ENCODE data around the gene STK38L.
A peak's percentile ranks its signal among the peaks of the same experiment; 100 is the strongest.

The STK38L gene

DNA sequence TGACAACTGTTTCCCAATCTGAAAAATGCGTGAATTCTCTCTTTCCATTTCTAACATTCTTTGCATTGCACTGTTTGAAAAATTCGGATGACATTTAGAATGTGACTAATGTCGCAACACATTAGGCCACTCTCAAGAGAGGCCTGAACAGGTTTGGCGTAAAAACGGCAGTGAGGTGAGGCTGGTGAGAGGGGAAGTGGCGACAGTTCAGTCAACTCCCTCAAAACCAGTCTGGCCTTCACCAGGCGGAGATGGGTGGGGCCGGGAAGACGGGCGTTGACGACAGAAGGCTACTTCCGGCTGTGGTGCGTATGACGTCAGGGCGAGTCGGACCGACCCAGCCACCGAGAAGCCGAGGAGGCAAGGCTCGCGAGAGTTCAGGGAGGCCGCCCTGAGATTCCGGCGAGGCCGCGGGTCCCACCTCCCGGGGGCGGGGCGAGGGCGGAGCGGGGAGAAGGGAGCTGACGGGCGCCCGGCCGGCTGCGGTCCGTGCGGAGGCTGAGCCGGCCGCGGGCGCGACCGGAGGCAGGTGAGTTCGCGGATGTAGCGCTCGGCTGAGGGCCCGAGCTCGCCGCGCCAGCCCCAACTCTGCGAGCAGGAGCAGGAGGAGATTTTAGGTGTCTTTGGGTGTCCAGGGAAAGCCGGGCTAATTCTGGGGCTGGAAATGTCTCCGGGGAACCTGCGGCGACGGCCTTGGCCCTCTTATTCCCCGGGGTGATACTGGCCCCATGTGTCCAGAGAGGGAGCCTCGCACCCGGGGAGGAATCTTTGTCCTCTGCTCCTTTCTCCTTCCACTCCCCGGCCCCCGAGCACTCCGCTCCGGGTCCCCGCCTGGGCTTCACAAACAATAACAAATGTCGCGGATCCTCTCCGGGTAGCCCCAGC, at the start of gene STK38L:
STK38L (plus strand) TSS at position 483 of the 885 bp plus-strand sequence. CDS start 53,435 bp downstream, outside the sequence.
- DNase-seq (ENCODE audit: low read depth in 2 of 2) = peak; percentile 89 to 95

DNA sequence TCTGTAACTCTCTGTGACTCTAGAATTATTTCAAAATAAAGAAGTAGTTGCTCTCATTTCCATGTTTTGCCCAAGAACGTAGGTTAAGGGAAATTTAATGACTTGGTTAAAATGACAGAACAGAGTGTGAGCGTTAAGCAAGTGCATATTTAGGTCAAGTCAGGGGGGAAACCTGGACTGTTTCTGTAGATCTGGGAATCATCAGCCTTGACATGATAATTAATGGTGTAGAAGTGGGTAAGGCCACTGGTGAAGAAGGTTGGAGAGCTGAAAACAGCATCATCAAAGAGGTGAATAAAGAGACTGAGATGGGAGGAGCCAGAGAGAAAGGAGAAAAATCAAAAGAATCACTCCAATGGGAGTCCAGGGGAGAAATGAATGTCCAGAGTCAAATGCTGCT, 49.4 kb upstream of the STK38L start:
- DNase-seq (ENCODE audit: low read depth in 2 of 2) = no peak

DNA sequence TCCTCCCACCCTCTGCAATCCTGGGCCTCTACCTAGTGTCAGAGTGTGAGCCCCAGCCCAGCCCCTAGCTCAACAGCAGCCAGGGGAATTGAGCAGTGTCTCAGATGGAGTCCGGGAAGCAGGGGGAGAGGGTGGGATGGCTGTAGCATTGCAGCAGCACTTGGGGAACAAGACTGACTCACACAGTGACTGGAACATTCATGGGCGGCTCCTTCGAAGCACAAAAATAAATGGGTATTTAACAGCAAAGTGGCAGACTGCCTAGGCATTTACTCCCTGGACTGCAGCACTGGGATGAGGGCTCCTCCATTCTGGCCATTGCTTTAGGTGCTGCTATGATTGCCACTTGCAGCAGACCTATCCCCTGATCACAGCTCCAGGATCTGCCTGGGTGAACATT, 46.0 kb upstream of the STK38L start:
- no peak for DNase-seq (ENCODE audit: low read depth in 2 of 2)

DNA sequence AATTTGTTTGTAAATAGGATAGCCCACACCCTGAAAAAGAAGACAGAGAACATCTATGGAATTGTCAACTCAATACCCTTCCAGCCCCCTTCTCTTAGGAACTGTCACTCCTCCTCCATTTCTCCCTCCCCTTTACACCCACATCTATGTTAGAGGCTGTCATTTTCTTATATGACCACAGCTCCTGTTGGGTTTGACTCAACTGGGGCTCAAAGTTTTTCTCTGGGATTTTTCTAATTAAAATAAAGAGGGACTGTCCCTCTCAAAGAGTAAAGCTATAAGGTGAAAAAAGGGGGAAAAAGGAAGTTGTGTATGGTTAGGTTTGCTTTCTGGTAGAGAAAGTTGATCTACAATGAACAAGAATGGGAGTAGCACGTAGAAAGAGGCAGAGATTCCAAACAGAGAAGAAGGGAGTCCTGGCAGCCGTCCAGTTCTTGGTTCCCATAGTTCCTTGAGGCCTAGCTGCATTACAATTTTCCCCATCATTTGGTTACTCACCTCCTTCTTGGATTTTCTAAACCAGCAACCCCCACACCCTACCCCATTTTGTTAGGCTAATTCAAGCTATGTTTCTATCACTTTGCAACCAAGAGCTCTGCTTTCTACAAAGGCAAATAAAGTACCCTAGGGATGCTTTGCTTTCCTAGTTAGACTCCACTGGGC, 44.3 kb upstream of the STK38L start:
- no peak for DNase-seq (ENCODE audit: low read depth in 2 of 2)

DNA sequence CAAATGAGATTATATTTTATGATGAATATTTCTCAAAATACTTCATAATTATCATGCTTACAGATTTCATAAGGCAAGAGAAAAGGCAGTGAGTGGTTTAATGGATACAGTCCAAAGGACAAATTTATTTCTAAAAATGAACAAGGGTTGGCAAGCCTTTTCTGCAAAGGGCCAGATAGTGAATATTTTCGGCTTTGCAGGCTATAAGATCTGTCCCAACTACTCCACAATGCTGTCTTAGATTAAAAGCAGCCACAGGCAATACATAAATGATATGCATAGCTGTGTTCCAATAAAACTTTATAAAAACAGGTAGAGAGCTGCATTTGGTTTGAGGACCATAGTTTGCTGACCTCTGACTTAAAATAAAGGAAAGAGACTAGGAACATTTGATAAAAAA, 42.9 kb upstream of the STK38L start:
- no peak for DNase-seq (ENCODE audit: low read depth in 2 of 2)

DNA sequence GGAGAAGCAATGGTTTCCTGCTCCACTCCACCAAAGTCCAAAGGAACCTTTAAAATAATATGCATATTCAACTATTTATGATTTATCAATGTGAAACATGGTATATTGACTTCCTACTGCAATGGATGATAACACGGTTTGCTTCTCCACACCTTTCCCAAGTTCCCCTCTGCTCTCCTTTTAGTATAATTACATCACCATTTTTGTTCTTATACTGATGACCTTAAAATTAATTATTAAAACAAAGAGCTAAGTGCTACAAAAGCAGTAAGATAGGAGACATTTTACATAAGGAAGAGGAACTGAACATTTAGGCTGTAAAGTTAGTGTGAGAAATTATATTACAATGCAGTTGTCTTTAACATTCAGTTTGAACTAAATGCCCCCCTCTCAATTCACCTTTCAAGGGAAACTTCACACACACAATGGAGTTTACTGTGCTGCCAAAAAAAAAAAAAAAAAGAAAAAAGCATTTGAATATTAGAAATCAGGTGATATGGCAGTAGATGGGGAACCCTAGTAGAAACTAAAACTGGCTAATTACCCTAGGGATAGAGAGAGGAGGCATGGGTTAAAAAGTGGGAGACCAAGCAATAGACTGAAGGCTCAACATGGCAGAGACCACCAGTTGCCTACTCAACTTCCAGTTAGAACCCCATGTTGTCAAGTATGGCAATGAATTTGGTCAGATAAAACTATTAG, 37.1 kb upstream of the STK38L start:
- no peak for DNase-seq (ENCODE audit: low read depth in 2 of 2)

DNA sequence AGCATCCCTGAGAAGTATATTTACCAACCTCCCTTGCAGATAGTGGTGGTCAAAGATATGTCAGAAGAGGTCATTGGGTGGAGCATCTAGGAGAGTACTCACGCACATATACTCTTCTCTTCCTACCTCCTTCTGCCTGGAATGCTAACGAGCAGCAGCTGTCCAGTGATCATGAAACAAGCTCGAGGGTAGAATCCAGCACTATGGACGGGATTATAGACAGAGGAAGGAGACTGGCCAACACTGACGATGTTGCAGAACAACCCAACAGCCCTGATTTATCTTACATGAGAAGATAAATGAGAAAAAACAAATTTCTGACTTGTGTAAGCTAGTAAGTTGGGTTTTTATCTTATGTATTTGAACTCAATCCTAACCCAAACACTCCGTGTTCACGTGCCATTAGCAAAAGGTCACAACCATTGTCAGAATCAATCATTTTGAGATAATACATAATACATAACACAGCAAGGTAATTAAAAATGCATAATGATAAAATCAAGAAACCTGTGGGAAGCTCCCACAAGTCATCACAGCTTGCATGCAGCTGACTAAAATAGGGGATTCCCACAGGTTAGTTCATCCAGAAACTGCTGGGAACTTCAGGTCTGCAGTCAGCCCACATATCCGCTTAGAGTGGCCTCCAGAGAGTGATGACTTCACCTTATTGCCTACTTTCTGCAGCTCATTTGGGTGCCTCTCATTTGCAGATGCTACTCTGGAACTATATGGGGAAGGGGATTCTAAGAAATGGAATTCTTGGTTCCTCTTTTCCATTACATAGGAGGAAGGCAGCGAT, 36.3 kb upstream of the STK38L start:
- DNase-seq (ENCODE audit: low read depth in 2 of 2) = no peak

DNA sequence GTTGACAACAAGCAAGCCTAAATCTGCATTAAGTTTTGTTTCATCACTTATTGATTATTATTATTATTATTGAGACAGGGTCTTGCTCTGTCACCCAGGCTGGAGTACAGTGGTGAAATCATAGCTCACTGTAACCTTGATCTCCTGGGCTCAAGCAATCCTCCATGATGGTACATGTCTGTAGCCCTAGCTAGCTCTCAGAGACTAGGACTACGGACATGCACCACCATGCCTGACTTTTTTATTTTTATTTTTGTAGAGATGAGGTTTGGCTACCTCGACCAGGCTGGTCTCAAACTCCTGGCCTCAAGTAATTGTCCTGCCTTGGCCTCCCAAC, 35.7 kb upstream of the STK38L start:
- no peak for DNase-seq (ENCODE audit: low read depth in 2 of 2)

DNA sequence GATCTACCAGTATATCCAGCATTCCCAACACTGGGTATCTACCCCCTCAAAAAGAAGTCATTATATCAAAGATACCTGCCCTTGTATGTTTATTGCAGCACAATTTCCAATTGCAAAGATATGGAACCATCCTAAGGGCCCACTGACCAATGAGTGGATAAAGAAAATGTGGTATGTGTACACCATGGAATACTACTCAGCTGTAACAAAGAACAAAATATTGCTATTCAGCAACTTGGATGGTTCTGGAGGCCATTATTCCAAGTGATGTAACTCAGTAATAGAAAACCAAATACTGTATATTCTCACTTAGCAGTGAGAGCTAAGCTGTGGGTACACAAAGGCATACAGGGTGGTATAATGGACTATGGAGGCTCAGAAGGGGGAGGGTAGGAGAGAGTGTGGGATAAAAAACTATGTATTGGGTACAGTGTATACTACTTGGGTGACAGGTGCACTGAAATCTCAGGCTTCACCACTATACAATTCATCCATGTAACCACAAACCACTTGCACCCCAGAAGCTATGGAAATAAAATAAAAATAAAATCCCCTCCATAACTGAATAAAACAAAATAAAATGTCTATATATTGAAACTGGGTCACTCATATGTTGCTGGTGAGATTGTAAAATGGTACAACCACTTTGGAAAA, 34.7 kb upstream of the STK38L start:
- DNase-seq (ENCODE audit: low read depth in 2 of 2) = no peak

DNA sequence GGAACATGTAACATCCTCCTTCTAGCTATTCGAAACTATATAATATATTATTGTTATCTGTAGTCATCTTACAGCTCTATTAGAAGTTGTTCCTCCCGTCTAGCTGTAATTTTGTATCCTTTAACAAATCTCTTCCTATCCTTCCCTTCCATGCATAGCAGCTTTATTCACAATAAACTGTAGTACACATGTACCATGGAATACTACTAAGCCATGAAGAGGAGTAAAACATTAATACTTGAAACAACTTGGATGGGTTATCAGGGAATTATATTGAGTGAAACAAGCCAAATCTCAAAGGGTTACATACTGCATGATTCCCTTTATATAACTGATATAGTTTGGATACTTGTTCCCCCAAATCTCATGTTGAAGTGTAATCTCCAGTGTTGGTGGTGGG, 33.9 kb upstream of the STK38L start:
- no peak for DNase-seq (ENCODE audit: low read depth in 2 of 2)

DNA sequence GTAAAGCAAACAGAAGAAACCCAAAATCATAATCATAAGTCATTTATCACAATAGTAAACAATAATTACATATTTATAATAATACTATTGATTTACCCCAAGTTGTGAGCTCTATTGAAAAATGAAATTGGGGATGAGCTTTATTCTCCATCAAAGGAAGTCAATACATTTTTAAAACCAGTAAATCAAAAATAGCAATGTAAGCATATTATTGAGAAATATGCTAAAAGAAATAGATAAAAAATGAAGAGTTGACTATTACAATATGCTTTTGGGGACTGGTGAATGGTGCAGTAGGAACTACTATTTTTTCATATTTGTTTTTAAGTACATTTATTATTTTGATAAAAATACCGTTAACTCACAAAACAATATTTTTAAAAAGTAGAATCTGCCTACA, 31.2 kb upstream of the STK38L start:
- DNase-seq (ENCODE audit: low read depth in 2 of 2) = no peak

DNA sequence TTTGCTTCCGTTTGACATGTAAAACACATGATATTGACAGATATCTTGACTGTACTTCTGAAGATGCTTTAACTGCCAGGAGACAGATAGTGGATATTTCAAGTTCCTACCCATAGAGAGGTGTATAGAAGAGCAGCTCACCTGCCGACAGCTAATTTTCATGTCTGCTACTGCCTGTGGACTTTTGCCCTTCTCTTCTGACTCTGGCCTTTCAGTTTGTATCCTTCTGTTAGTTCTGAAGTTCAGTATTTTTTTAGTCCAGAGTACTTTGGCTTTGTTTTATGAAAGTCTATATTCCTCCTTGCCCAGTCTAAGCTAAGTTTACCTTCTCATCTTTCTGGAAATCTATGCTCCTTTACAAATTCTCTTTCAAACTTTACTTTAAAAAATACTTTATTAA, 30.8 kb upstream of the STK38L start:
- no peak for DNase-seq (ENCODE audit: low read depth in 2 of 2)

DNA sequence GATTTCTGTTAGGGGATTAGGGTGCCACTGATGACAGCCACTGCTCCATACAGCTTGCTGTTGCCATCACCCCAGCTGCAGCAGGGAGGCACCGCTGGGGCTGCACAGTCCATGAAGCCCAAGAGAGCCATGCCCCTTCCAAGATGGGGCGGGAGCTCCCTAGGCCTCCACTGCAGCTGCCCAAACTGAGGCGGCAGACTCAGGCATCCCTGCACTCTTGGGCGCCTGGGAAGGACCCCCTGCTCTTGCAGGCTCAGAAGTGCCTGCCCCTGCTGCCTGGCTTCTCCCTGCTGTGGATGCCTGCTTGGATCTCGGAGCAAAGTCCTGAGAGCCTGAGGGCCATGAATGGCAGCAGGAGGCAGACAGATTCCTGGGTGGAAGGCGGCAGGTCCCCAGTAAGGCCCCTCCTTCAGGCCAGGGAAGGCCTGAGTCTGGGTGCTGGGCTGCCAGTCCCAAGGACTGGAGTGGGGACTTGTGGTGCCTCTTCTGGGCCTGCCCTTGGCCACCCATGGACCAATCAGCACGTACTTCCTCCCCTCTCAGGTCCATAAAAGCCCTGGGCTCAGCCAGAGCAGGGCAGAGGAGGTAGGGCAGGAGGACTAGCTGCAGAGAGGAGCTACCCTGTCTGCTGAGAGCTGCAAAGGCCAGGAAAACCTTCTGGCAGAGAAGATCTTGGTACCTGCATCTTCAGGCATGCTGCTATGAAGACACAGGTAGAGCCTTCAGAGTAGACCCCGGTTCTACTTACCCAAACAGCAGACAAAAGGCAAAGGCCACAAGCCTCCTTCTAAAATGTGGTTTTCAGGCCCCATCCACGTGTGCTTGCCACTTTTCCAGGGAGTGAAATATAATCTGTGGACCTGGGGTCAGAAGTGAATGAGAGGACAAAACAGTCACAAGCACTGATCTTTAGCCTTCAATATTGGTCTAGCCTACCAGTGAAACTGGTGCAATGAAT, 30.0 kb upstream of the STK38L start:
- DNase-seq (ENCODE audit: low read depth in 2 of 2) = no peak

DNA sequence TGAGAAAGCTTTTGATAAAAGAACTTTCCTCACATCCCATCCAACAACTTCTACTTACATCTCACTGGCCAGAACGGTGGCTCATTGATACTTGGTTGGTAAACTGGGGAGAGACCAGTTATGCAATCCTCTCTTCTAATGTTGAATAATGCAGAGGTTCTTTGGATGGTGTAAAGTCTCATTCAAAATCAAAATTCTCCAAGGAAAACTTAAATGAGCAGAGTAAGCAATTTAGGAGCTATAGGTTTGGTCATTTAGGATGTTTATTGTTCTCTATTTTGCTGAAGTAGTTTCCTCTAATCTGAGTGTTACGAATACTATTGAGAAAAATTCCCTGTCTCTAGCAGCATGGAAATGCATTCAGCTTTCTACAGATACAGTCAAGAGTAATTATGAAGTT, 26.5 kb upstream of the STK38L start:
- DNase-seq (ENCODE audit: low read depth in 2 of 2) = no peak

DNA sequence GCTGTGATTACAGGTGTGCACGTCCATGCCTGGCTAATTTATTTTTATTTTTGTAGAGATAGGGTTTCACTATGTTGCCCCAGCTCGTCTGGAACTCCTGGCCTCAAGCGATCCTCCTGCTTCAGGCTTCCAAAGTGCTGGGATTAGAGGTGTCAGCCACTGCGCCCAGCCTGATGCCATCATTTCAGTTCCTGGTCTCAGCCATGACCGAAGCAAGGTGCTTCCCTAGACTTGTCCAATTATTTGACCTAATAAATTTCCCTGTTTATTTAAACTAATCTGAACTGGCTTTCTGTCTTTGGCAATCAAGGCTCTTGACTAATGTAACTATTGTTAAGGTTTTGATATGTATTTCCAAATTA, 24.4 kb upstream of the STK38L start:
- DNase-seq (ENCODE audit: low read depth in 2 of 2) = no peak

DNA sequence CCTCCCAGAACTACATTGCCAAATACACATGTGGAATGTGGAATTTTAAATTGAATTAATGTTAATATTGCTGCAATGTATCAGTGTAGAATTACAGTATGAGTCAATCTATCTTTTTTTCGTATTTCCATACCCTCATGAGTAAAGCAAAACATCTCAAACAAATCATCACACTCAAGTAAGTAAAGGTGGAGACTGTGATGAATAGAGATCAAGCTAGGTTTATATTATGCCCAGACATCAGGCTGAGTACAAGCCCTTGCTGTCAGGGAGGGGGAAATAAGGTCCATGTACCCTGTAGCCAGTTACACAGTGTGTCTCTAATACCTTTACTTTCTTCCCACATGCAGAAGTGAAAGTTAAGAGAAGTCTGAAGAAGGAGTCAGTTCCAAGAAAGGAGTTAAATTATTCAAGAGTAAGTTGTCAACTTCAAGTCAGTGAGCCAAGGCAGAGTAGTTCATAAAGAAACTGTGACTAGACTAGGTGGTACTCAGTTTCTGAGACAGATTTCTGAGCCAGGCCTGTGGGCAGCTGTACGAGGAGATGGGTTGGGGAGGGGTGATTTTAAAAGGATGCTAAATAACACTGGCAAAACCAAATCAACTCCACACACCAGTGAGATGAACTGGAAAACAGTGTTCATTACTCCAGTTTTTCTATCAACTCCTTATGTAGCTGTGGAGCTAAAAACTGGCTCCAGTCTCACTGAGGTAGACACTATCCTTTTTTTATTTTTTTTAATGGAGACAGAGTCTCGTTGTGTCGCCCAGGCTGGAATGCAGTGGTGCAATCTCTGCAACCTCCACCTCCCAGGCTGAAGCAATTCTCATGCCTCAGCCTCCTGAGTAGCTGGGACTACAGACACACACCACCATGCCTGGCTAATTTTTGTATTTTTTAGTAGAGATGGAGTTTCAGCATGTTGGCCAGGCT, 23.8 kb upstream of the STK38L start:
- DNase-seq (ENCODE audit: low read depth in 2 of 2) = no peak

DNA sequence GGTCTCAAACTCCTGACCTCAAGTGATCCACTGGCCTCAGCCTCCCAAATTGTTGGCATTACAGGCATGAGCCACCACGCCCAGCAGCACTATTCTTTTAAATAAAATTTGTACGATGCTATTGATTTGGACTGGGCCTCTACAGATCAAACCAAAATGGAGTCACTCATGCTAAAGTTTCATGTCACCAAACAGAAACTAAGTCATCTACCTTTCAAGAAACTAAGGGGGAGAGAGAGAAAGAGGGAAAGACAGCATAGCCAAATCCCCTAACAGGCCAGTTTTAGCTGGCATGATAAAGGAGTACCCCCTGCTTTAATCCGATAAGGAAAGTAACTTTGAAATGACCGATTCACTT, 23.1 kb upstream of the STK38L start:
- DNase-seq (ENCODE audit: low read depth in 2 of 2) = no peak

DNA sequence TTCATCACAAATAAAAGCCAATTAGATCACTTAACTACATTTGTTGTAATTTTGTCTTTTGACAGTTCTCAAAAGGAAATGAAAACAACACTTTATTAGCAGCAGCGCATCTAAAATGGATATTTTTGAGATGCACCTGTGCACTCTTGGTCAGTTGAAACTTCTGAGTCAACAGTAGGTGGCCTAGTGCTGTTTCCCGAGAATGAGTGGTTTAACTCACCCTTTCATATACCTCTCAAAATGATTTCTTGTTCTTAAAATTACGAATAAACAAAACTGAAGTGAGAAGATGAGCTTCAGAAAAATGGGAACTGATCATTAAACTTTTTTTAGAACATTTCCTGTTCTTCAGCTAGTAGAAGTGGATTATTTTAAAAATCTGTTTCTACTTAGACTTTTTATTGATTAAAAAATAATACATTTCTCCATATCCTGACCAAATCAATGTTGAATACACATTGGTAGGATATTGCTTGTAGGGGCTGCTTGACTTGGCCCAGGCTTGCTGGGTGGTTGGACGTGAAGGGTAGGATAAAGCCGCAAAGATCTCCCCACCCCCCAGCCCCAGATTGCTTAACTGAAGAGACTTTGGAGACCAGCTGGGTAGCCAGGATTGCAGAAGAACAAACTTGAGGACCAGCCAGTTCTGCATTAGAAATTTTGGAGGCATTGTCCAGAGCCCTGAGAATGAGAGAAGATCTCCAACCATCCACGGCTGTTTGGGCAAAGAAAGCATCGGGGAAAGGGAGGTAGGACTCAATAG, 22.3 kb upstream of the STK38L start:
- DNase-seq (ENCODE audit: low read depth in 2 of 2) = no peak

Measured in activated CD8-positive, alpha-beta memory T cell treated with anti-CD3 and anti-CD28 coated beads for 4 hours (primary cell).